ENCODE data around the gene ADPRH. TPM values are rescaled to one million over a fixed set of nuclear protein-coding genes. Genes with fewer than 3 reads are reported as not detected.

ADPRH gene
- total RNA-seq, 1 donor from 2014 or later, result 3.9 TPM

- H3K36me3 Mint-ChIP-seq (ENCODE audit: low read depth), result peaks cover 6% of the 10 kb centered on the region
- DNase-seq (ENCODE audit: low spot score), result no peak
- no peak overlapping the region for H3K27ac Mint-ChIP-seq (ENCODE audit: unreplicated experiment)
- H3K4me1 Mint-ChIP-seq (ENCODE audit: low read depth), result no peaks in the 10 kb centered on the region
- no peak overlapping the region for H3K4me3 Mint-ChIP-seq (ENCODE audit: unreplicated experiment)
- peaks cover 7% of the 10 kb centered on the region for H3K27me3 Mint-ChIP-seq (ENCODE audit: low read depth)
- H3K9me3 Mint-ChIP-seq (ENCODE audit: low read depth), result peaks cover 9% of the 10 kb centered on the region
- TF ChIP-seq CTCF (IDR thresholded peaks at IDR 0.05), result no peak
These were observed 33.9 kb downstream of the ADPRH start for GRCh38 chr3:119613201-119613600.

DNA sequence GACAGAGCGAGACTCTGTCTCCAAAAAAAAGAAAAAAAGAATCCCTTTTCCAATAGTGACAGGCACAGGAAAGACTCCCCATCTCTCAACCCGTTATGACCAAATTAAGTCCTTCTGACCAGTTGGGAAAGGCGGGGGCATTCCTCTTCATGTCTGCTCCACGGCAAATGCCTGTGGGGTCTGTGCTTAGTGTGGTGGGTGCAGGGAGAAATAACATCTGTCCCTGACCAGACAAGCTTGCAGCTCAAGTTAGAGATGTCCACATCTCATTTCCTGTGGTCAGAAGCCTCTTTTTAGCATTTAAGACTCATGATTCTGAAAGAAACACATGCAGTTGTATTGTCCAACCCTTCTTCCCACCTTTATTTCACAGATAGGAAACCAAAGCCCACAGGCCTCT, 34.6 kb downstream of the ADPRH start:
- no peak overlapping the region for H3K4me3 Mint-ChIP-seq (ENCODE audit: unreplicated experiment)
- H3K9me3 Mint-ChIP-seq (ENCODE audit: low read depth), result peaks cover 9% of the 10 kb centered on the region
- TF ChIP-seq CTCF (IDR thresholded peaks at IDR 0.05), result no peak
- no peak for DNase-seq (ENCODE audit: low spot score)
- H3K36me3 Mint-ChIP-seq (ENCODE audit: low read depth), result peaks cover 6% of the 10 kb centered on the region
- H3K4me1 Mint-ChIP-seq (ENCODE audit: low read depth), result no peaks in the 10 kb centered on the region
- peaks cover 9% of the 10 kb centered on the region for H3K27me3 Mint-ChIP-seq (ENCODE audit: low read depth)
- H3K27ac Mint-ChIP-seq (ENCODE audit: unreplicated experiment), result no peak overlapping the region

DNA sequence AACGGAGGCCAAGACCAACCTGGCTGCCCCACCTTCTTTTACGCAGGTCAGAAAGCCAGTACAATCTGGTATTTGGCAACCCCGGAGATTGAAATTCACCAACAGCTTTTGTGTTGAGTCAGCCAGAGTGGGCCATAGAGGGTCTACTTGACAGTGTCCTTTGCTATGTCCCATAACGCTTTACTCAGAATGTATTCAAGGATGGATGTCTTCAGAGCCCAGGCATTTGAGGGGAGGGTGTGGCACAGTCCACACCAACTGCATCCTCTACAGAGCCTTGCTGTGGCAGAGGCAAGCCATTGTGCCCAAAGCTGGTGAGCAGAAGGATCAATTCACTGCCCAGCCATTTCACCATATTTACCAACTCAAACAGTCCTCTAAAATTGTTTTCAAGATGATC, 36.8 kb downstream of the ADPRH start:
- Mint-ChIP-seq H3K27me3 (ENCODE audit: low read depth) (peaks cover 4% of the 10 kb centered on the region), H3K4me1 (ENCODE audit: low read depth) (no peaks in the 10 kb centered on the region), H3K27ac (ENCODE audit: unreplicated experiment) (no peak overlapping the region), H3K4me3 (ENCODE audit: unreplicated experiment) (no peak overlapping the region), H3K36me3 (ENCODE audit: low read depth) (peaks cover 3% of the 10 kb centered on the region), H3K9me3 (ENCODE audit: low read depth) (peaks cover 5% of the 10 kb centered on the region)
- no peak for DNase-seq (ENCODE audit: low spot score)
- TF ChIP-seq CTCF (IDR thresholded peaks at IDR 0.05), result no peak

- no peaks in the 10 kb centered on the region for H3K9me3 Mint-ChIP-seq (ENCODE audit: low read depth)
- H3K36me3 Mint-ChIP-seq (ENCODE audit: low read depth), result no peaks in the 10 kb centered on the region
- H3K4me1 Mint-ChIP-seq (ENCODE audit: low read depth), result no peaks in the 10 kb centered on the region
- no peak overlapping the region for H3K4me3 Mint-ChIP-seq (ENCODE audit: unreplicated experiment)
- no peak for TF ChIP-seq CTCF (IDR thresholded peaks at IDR 0.05)
- no peak overlapping the region for H3K27ac Mint-ChIP-seq (ENCODE audit: unreplicated experiment)
- no peak for DNase-seq (ENCODE audit: low spot score)
- H3K27me3 Mint-ChIP-seq (ENCODE audit: low read depth), result peaks cover 4% of the 10 kb centered on the region
These were observed 39.8 kb downstream of the ADPRH start for GRCh38 chr3:119619094-119619493.

DNA sequence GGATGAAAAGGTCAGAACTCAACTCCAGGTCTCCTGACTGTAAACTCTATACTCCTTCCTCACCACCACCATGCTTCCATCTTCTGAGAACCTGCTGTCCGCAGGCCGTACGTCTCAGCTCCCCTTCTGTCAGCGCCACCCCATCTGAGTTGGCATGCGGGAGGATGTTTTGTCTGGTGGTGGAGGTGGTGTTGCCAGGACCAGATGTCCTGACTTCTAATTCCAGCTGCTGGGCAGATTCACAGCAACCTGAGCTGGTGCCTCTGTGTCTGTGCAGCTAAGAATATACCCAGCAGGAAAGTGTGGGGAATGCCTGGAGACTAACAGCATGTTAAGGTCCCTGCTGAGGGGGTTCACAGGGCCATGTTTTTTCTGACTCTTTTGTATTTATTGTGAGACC, 41.6 kb downstream of the ADPRH start:
- no peak for TF ChIP-seq CTCF (IDR thresholded peaks at IDR 0.05)
- H3K4me1 Mint-ChIP-seq (ENCODE audit: low read depth), result peaks cover 4% of the 10 kb centered on the region
- DNase-seq (ENCODE audit: low spot score), result no peak
- no peaks in the 10 kb centered on the region for H3K36me3 Mint-ChIP-seq (ENCODE audit: low read depth)
- no peak overlapping the region for H3K4me3 Mint-ChIP-seq (ENCODE audit: unreplicated experiment)
- H3K27ac Mint-ChIP-seq (ENCODE audit: unreplicated experiment), result no peak overlapping the region
- no peaks in the 10 kb centered on the region for H3K9me3 Mint-ChIP-seq (ENCODE audit: low read depth)
- peaks cover 4% of the 10 kb centered on the region for H3K27me3 Mint-ChIP-seq (ENCODE audit: low read depth)
